Measurements from ENCODE around the gene MED12. TPM values are rescaled to one million over a fixed set of nuclear protein-coding genes. Genes with fewer than 3 reads are reported as not detected.
A peak's percentile ranks its signal among the peaks of the same experiment; 100 is the strongest.

Gene MED12
- total RNA-seq, 1 experiment from 2014 or later = 44.1 TPM

GRCh38 chrX:71100581-71101505 lies 17.6 kb upstream of the MED12 start:
- H3K4me1 Mint-ChIP-seq (ENCODE audit: low read depth, unreplicated experiment) = peaks cover 13% of the 10 kb centered on the region

DNA sequence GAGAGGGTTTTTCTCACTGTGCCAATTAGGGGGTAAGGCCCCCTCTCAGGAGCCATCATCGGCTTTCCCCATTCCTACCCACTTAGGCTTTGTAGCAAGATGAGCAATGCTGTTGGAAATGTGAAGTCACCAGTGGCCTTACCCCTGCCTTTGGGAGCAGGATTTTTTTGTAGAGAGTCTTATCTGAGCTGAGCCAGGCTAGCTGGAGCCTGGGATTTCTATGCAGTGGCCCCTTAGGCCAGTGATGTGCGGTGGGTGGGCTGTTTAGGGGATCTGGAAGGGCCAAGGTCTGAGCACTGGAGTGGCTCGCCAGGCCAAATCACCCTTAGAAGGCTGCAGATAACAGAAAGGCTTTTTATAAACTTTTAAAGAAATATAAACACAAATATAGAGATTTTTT lies 16.1 kb upstream of the MED12 start:
- H3K4me3 Mint-ChIP-seq (ENCODE audit: unreplicated experiment) = no peak overlapping the region
- H3K27ac Mint-ChIP-seq (ENCODE audit: unreplicated experiment) = peak overlapping the region; percentile 89
- H3K36me3 ChIP-seq (ENCODE audit: control insufficient read depth, insufficient read depth, low read length) = no peaks in the 10 kb centered on the region
- H3K27me3 ChIP-seq (replicated peaks; ENCODE audit: control insufficient read depth, insufficient read depth, low read length) = no peaks in the 10 kb centered on the region
- no peak for DNase-seq
- no peak for TF ChIP-seq CTCF (IDR thresholded peaks at IDR 0.05; ENCODE audit: insufficient read depth in 1 of 2, low read depth in 1 of 2, low read length in 1 of 2, severe bottlenecking in 1 of 2, unreplicated experiment in 1 of 2)
- no TSS peak for BruUV-seq (replicated peaks)
- no peaks in the 10 kb centered on the region for H3K9me3 ChIP-seq
- CTCF ChIA-PET = interaction anchor here (0.5 to 1.2 kb wide), 2 partner anchors 10 to 73 kb away, joined by 3 to 6 read pairs; no protein-coding TSS in a partner anchor
- no peaks in the 10 kb centered on the region for H3K9me3 Mint-ChIP-seq (ENCODE audit: unreplicated experiment)
- intact Hi-C loops (cut with micrococcal nuclease; ENCODE audit: unreplicated experiment) = no loop called here
- peaks cover 13% of the 10 kb centered on the region for H3K4me1 Mint-ChIP-seq (ENCODE audit: low read depth, unreplicated experiment)
- H3K4me1 ChIP-seq = peaks cover 9% of the 10 kb centered on the region
- peaks cover 2% of the 10 kb centered on the region for H3K36me3 Mint-ChIP-seq (ENCODE audit: insufficient read depth, unreplicated experiment)
- H3K4me3 ChIP-seq (ENCODE audit: low read depth, low read length) = no peak overlapping the region
- no peaks in the 10 kb centered on the region for H3K27me3 Mint-ChIP-seq (ENCODE audit: insufficient read depth, unreplicated experiment)
- POLR2A ChIA-PET = interaction anchor here (0.6 kb wide), 1 partner anchor 80 kb away, joined by 3 read pairs; no protein-coding TSS in a partner anchor

More at GRCh38 chrX:71100581-71101505, 17.6 kb upstream of the MED12 start:
- Histone ChIP-seq H3K4me3 (ENCODE audit: low read depth, low read length) (no peak overlapping the region), H3K27me3 (replicated peaks; ENCODE audit: control insufficient read depth, insufficient read depth, low read length) (no peaks in the 10 kb centered on the region), H3K36me3 (ENCODE audit: control insufficient read depth, insufficient read depth, low read length) (no peaks in the 10 kb centered on the region), H3K9me3 (no peaks in the 10 kb centered on the region), H3K4me1 (peaks cover 5% of the 10 kb centered on the region)
- ChIA-PET POLR2A (interaction anchor here (1.5 kb wide), 1 partner anchor 18 kb away, joined by 8 read pairs; the partner anchor contains the start of gene MED12), CTCF (interaction anchor here (1.0 kb wide), 1 partner anchor 18 kb away, joined by 4 read pairs; the partner anchor contains the start of gene MED12)
- peak in 1 of 2 experiments; percentile 27 for DNase-seq
- Mint-ChIP-seq H3K9me3 (ENCODE audit: unreplicated experiment) (no peaks in the 10 kb centered on the region), H3K27ac (ENCODE audit: unreplicated experiment) (peak overlapping the region; percentile 42), H3K4me3 (ENCODE audit: unreplicated experiment) (no peak overlapping the region), H3K27me3 (ENCODE audit: insufficient read depth, unreplicated experiment) (no peaks in the 10 kb centered on the region), H3K36me3 (ENCODE audit: insufficient read depth, unreplicated experiment) (no peaks in the 10 kb centered on the region)
- no TSS peak for BruUV-seq (replicated peaks)
- intact Hi-C loops (cut with micrococcal nuclease; ENCODE audit: unreplicated experiment) = no loop called here
- TF ChIP-seq CTCF (IDR thresholded peaks at IDR 0.05; ENCODE audit: insufficient read depth in 1 of 2, low read depth in 1 of 2, low read length in 1 of 2, severe bottlenecking in 1 of 2, unreplicated experiment in 1 of 2) = peak in 1 of 2 experiments; percentile 29

- CTCF ChIA-PET = interaction anchor here (1.2 kb wide), 1 partner anchor 9 kb away, joined by 3 read pairs; no protein-coding TSS in a partner anchor
- Histone ChIP-seq H3K36me3 (ENCODE audit: control insufficient read depth, insufficient read depth, low read length) (no peaks in the 10 kb centered on the region), H3K27me3 (replicated peaks; ENCODE audit: control insufficient read depth, insufficient read depth, low read length) (no peaks in the 10 kb centered on the region), H3K4me3 (ENCODE audit: low read depth, low read length) (peak overlapping the region; percentile 27), H3K9me3 (no peaks in the 10 kb centered on the region), H3K4me1 (peaks cover 9% of the 10 kb centered on the region)
- Mint-ChIP-seq H3K4me3 (ENCODE audit: unreplicated experiment) (peak overlapping the region; percentile 78), H3K27ac (ENCODE audit: unreplicated experiment) (peak overlapping the region; percentile 89), H3K9me3 (ENCODE audit: unreplicated experiment) (no peaks in the 10 kb centered on the region), H3K27me3 (ENCODE audit: insufficient read depth, unreplicated experiment) (no peaks in the 10 kb centered on the region), H3K36me3 (ENCODE audit: insufficient read depth, unreplicated experiment) (peaks cover 6% of the 10 kb centered on the region), H3K4me1 (ENCODE audit: low read depth, unreplicated experiment) (peaks cover 13% of the 10 kb centered on the region)
- intact Hi-C loops (cut with micrococcal nuclease; ENCODE audit: unreplicated experiment) = no loop called here
- POLR2A ChIA-PET = interaction anchor here (0.7 kb wide), 1 partner anchor 80 kb away, joined by 17 read pairs; no protein-coding TSS in a partner anchor
- TF ChIP-seq CTCF (IDR thresholded peaks at IDR 0.05; ENCODE audit: insufficient read depth in 1 of 2, low read depth in 1 of 2, low read length in 1 of 2, severe bottlenecking in 1 of 2, unreplicated experiment in 1 of 2) = no peak
- peak; percentile 75 to 86 for DNase-seq
- no TSS peak for BruUV-seq (replicated peaks)
Measured at GRCh38 chrX:71103110-71103983, 15.0 kb upstream of the MED12 start.

All from Caco-2 (cell line).